IPS-18c (cell line): ENCODE data around the gene SLC7A1.

Experiments used
- H3K4me3 ChIP-seq: 2 replicates; pipeline ENCODE4 v1.7.0; 2013; ENCODE audit warnings: low read depth, mild to moderate bottlenecking, low read length, moderate library complexity; ENCODE audit not compliant: insufficient read depth
- H3K9me3 ChIP-seq: one replicate; pipeline ENCODE4 v1.6.1; 2013; ENCODE audit warnings: mild to moderate bottlenecking, low read length, moderate library complexity; ENCODE audit not compliant: control insufficient read depth, insufficient read depth

The SLC7A1 gene

GRCh38 chr13:29524641-29525040 is 70.8 kb downstream of the SLC7A1 start:
- H3K9me3 ChIP-seq: no peaks in the 10 kb centered on the region
- H3K4me3 ChIP-seq: no peak overlapping the region

- H3K9me3 ChIP-seq: no peaks in the 10 kb centered on the region
- no peak overlapping the region for H3K4me3 ChIP-seq
Measured at GRCh38 chr13:29524176-29524575, 71.3 kb downstream of the SLC7A1 start.

GRCh38 chr13:29523199-29523961 is 72.1 kb downstream of the SLC7A1 start:
- Histone ChIP-seq H3K4me3 (no peak overlapping the region), H3K9me3 (no peaks in the 10 kb centered on the region)

GRCh38 chr13:29522044-29522685 is 73.3 kb downstream of the SLC7A1 start:
- no peak overlapping the region for H3K4me3 ChIP-seq
- no peaks in the 10 kb centered on the region for H3K9me3 ChIP-seq

- H3K9me3 ChIP-seq: no peaks in the 10 kb centered on the region
- no peak overlapping the region for H3K4me3 ChIP-seq
Measured at GRCh38 chr13:29521336-29521735, 74.2 kb downstream of the SLC7A1 start.

- H3K4me3 ChIP-seq: no peak overlapping the region
- no peaks in the 10 kb centered on the region for H3K9me3 ChIP-seq
Measured at GRCh38 chr13:29520671-29521070, 74.8 kb downstream of the SLC7A1 start.

GRCh38 chr13:29519921-29520320 is 75.6 kb downstream of the SLC7A1 start:
- H3K9me3 ChIP-seq: no peaks in the 10 kb centered on the region
- H3K4me3 ChIP-seq: no peak overlapping the region

GRCh38 chr13:29516880-29517279 is 78.6 kb downstream of the SLC7A1 start:
- Histone ChIP-seq H3K9me3 (no peaks in the 10 kb centered on the region), H3K4me3 (no peak overlapping the region)

GRCh38 chr13:29516012-29516411 is 79.5 kb downstream of the SLC7A1 start:
- Histone ChIP-seq H3K9me3 (no peaks in the 10 kb centered on the region), H3K4me3 (no peak overlapping the region)

- H3K9me3 ChIP-seq: no peaks in the 10 kb centered on the region
- no peak overlapping the region for H3K4me3 ChIP-seq
Measured at GRCh38 chr13:29515372-29515771, 80.1 kb downstream of the SLC7A1 start.

- Histone ChIP-seq H3K4me3 (no peak overlapping the region), H3K9me3 (no peaks in the 10 kb centered on the region)
Measured at GRCh38 chr13:29514720-29515310, 80.7 kb downstream of the SLC7A1 start.

- no peak overlapping the region for H3K4me3 ChIP-seq
- H3K9me3 ChIP-seq: no peaks in the 10 kb centered on the region
Measured at GRCh38 chr13:29513981-29514719, 81.3 kb downstream of the SLC7A1 start.

- no peaks in the 10 kb centered on the region for H3K9me3 ChIP-seq
- H3K4me3 ChIP-seq: no peak overlapping the region
Measured at GRCh38 chr13:29513002-29513980, 82.2 kb downstream of the SLC7A1 start.

- no peaks in the 10 kb centered on the region for H3K9me3 ChIP-seq
Measured at GRCh38 chr13:29511980-29512379, 83.5 kb downstream of the SLC7A1 start.

GRCh38 chr13:29511106-29511796 is 84.2 kb downstream of the SLC7A1 start:
- no peaks in the 10 kb centered on the region for H3K9me3 ChIP-seq
- no peak overlapping the region for H3K4me3 ChIP-seq

More at GRCh38 chr13:29511980-29512379, 83.5 kb downstream of the SLC7A1 start:
- no peak overlapping the region for H3K4me3 ChIP-seq

GRCh38 chr13:29510651-29511084 is 84.8 kb downstream of the SLC7A1 start:
- H3K4me3 ChIP-seq: no peak overlapping the region
- H3K9me3 ChIP-seq: no peaks in the 10 kb centered on the region
